ENCODE measurements around the gene ADAMTS9.

ADAMTS9 gene

GRCh38 chr3:64685800-64686445 lies 1.9 kb downstream of the ADAMTS9 start:
- DNase-seq: no peak

DNA sequence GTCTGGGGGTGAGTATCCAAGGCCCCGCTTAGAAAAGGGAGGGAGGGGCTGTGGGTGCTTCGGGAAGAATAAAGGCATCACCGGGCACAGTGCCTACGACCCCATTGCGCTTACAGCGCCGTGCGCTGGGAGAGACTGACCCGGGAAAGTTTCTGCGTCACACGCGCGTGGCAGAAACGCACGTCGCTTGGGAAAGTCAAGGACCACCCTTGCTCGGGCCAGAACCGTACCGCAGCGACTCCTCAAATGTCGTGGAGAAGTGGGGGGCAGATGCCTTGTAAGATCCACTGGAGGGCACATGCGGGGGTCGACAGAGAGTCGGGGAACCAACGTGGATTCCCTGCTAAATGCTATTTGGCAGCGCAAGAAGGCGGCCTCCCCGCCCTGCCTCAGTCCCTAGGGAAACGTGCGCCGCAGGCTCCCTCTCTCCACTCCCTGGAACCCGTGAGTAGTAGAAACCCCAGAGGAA lies 2.4 kb downstream of the ADAMTS9 start:
- no peak for DNase-seq

DNA sequence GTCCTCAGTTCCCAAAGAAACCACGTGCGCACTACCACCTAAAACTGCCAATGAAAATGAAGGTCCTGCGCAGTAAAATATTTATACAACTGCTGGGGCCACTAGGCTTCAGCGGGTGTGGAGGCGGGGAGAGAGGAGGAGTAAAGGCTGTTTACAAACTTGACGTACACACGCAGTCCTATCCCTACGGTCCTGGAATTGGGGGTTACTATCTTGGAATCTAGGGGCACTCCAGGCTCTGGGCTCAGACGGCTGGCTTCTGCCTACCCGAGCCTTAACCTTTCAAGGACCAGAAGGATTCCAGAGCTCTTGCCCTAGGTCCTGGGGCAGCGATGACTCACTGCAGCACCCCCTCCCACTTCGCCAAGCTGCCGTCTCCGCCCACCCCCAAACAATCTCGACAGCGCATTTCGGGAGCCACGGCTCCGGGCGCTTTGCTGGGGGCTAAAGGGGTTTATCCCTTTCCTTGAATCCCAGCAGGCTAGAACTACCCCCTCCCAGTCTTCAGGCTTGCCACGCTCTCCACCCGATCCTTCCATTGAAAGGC lies 3.0 kb downstream of the ADAMTS9 start:
- no peak for DNase-seq

- no peak for DNase-seq
These were observed 6.0 kb downstream of the ADAMTS9 start for GRCh38 chr3:64681827-64682226.

GRCh38 chr3:64681015-64681414 lies 6.8 kb downstream of the ADAMTS9 start:
- no peak for DNase-seq

GRCh38 chr3:64680334-64680733 lies 7.5 kb downstream of the ADAMTS9 start:
- no peak for DNase-seq

GRCh38 chr3:64677961-64678716 lies 9.7 kb downstream of the ADAMTS9 start:
- DNase-seq: no peak

- no peak for DNase-seq
These were observed 11.0 kb downstream of the ADAMTS9 start for GRCh38 chr3:64676831-64677230.

GRCh38 chr3:64675687-64676247 lies 12.0 kb downstream of the ADAMTS9 start:
- no peak for DNase-seq

DNA sequence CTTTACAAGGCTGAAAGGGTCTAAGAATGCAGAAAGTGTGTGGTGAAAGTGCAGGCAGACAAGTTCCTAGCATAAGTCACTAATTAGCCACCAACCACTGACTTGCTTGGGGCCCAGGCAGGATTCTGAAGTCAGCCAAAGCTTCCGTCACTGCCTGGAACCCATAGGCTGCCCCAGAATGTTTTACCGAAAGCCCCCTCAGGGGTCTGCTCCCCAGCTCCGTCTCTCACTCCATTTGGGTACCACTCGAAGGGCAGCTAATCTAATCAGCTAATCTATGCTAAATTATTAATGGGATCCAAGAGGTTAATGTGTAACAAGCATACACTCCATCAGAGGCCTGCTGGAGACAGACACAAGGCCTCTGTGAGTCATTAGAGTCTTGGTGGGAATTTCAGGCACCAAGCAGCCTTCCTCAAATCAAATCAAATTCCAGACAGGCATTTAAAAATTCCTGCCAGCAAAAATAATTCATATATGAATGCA lies 13.2 kb downstream of the ADAMTS9 start:
- no peak for DNase-seq

DNA sequence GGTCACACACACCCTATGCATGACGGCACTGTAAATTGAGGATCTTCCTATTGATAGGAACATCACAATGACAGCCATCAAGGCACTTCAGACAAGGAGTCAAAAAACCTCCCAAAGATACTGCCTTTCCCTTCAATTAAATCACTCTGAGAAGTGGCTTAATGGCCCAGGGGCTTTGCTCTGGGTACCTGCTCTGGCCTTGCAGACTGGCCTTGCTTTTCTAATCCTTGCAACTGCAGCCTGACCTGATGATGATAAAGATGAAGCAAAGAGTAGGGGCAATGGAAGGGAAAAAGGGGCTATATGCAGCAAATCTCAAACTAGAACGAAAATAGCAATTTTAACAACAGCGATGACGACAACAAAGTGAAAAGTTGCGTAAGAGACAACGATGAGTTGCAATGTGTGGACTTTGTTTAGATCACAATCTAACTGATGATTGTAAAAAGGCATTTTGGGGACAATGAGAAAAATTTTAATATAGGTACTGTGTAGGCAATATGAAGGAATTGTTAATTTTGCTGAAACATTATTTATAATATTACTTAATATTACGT lies 14.6 kb downstream of the ADAMTS9 start:
- no peak for DNase-seq

DNA sequence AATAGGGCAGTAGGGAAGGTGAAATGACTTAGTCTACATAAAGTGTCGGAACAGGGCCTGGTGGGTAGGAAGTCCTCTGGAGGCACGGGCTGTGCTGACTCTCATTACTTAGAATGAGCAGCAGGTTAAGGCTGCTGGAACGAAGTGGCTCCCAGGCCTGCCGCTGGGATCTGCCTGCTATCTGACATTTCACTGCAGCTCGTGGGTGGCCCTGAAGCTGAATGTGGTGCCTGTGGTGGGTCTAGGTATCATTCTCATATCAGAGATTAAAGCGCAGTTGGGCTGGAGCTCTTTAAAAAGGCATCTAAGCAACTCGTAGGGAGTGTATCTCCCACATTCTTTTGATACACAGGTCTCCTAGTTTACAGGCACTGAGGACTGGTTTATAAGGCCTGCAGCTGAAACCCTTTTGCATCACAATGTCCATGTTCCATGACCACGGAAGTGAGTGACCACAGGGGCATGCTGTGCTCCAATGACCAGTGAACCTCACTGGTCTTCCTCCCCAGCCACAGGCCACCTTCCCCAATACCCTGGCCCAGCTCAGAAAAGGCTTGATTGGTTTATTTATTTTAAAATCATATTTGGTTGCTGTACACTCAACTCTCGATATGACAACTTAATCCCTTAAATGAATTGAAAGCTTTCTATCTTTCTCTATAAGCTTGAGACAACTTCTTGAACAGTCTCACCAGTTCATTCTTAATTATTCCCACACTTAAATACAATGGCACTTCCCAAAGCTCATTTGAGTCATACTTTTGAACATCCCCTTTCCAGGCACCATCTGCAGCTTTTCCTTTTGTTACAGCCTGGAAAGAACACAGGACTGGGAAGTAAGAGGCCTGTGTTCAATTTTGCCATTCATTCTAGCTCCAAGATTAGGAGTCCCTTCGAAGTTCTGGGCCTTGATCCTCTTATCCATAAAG lies 19.0 kb downstream of the ADAMTS9 start:
- no peak for DNase-seq

GRCh38 chr3:64667887-64668581 lies 19.8 kb downstream of the ADAMTS9 start:
- DNase-seq: no peak

- DNase-seq: no peak
These were observed 20.7 kb downstream of the ADAMTS9 start for GRCh38 chr3:64667138-64667537.

GRCh38 chr3:64666171-64666588 lies 21.6 kb downstream of the ADAMTS9 start:
- no peak for DNase-seq

- DNase-seq: no peak
These were observed 23.4 kb downstream of the ADAMTS9 start for GRCh38 chr3:64664397-64664796.

GRCh38 chr3:64659617-64659978 lies 28.2 kb downstream of the ADAMTS9 start:
- DNase-seq: no peak

- DNase-seq: no peak
These were observed 29.8 kb downstream of the ADAMTS9 start for GRCh38 chr3:64658001-64658400.

- no peak for DNase-seq
These were observed 31.3 kb downstream of the ADAMTS9 start for GRCh38 chr3:64656544-64656943.

GRCh38 chr3:64655160-64655559 lies 32.6 kb downstream of the ADAMTS9 start:
- no peak for DNase-seq

GRCh38 chr3:64654013-64654412 lies 33.8 kb downstream of the ADAMTS9 start:
- no peak for DNase-seq

DNA sequence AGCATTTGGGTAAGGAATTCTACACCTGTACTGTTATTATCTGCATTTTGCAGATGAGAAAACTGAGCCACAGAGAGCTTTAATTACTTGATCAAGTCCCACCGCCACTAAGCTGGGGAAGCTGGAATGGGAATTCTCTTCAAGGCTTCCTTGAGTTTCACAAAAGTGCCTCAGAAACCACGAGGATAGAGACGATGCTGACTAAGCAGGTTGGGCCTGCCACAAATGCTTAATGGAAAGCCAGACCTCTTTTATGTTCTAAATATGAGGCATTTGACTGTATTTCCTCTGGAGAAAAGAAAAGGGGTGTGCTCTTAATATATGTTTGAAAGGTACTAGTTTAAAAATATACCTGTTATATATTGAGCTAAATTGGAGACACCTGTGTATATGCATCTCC lies 34.7 kb downstream of the ADAMTS9 start:
- DNase-seq: no peak

Data from NCI-H1417 treated with DMSO at 0.1 percent for 48 hours (cell line).